ENCODE results near the gene ACO1.

ACO1 gene

DNA sequence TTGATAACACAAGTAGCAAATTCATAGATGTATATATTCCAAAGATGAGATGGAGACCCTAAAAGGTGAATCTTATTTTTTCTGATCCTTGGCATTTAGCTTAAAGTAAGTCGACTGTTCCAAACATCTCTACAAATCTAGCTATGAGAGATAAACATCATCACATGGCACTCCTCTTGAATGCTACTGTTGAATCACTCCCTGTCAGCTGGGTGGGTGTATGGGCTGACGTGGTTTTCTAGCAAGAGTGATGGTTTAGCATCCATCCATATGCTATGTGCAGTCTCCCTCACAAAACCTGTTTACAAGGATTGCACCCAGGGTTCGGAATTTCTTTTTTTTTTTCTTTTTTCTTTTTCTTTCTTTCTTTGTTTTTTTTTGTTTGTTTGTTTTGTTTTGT lies 13.8 kb downstream of the ACO1 start:
- Histone ChIP-seq H3K4me1 (no peaks in the 10 kb centered on the region), H3K4me3 (ENCODE audit: low read depth, low read length) (no peak overlapping the region), H3K27me3 (no peaks in the 10 kb centered on the region), H3K36me3 (no peaks in the 10 kb centered on the region), H3K9me3 (no peaks in the 10 kb centered on the region)
- TF ChIP-seq CTCF (IDR thresholded peaks at IDR 0.05; ENCODE audit: low read depth, low read length): no peak
- no peak for DNase-seq

DNA sequence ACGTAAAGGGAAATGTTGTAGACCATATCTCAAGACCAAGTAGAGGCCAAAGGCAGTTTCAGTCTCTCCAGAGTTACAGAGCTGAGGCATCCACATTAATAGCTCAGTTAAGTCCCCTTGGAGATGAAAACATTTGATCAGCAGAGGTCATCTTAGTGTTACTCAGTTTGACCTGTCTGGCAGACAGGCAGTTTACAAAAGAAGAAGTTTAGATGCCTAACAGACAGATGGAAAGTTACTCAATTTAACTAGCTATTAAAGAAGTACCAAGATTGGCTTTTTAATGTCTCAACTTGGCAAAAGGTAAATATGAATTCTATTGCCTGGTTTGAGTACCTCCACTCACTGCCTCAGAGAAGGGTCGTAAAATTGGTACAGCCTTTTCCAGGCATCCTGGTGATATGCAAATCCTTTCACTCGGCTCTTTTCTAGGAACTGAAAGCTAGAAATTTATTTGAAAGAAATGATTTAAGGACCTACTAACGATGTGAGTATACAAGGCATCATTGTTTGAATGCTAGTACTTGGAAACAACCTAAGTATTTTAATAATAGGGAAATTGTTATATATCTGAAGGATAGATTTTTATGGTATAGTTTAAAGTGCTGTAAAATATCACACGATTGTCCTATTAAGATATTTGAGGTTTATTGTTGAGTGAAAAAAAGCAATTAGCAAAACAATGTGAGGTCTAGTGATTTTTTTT lies 14.8 kb downstream of the ACO1 start:
- Histone ChIP-seq H3K9me3 (no peaks in the 10 kb centered on the region), H3K4me3 (ENCODE audit: low read depth, low read length) (no peak overlapping the region), H3K27me3 (no peaks in the 10 kb centered on the region), H3K36me3 (no peaks in the 10 kb centered on the region), H3K4me1 (no peaks in the 10 kb centered on the region)
- DNase-seq: no peak
- TF ChIP-seq CTCF (IDR thresholded peaks at IDR 0.05; ENCODE audit: low read depth, low read length): no peak

- Histone ChIP-seq H3K36me3 (no peaks in the 10 kb centered on the region), H3K9me3 (no peaks in the 10 kb centered on the region), H3K4me3 (ENCODE audit: low read depth, low read length) (no peak overlapping the region), H3K4me1 (no peaks in the 10 kb centered on the region), H3K27me3 (no peaks in the 10 kb centered on the region)
- TF ChIP-seq CTCF (IDR thresholded peaks at IDR 0.05; ENCODE audit: low read depth, low read length): no peak
- no peak for DNase-seq
Observed at GRCh38 chr9:32401488-32401887, 17.0 kb downstream of the ACO1 start.

DNA sequence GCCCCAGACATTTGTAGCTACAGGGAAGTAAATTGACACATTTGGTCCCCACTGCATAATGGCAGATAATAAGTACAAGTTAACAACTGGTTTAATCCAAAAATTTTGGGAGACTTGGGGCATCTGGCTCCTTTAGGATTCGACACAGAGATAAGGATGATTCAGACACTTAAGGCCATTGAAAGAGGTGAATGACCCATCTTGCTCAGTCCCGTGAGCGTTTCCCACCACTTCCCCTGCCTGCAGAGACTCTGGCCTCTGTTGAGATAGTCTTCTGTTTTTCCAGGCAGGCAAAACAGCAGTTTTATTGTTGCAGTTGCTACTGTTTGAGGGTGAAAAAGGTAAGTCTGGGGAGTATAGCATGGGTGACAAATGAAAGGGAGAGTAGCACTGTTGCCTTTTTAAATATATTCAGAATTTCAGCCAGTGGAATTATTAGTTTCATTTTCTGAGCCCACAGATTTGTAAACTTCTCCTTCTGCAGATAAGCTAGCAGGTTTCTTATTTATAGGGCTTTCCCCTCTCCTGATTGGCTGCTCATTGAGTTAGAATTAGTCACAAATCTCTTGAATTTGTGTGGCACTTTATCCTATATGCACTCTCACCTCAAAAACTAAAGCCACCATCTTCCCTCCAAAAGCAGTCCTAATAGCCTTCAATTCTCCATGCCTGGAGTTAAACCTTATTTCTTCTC lies 19.3 kb downstream of the ACO1 start:
- H3K4me3 ChIP-seq (ENCODE audit: low read depth, low read length): no peak overlapping the region
- H3K4me1 ChIP-seq: no peaks in the 10 kb centered on the region
- H3K9me3 ChIP-seq: no peaks in the 10 kb centered on the region
- H3K36me3 ChIP-seq: no peaks in the 10 kb centered on the region
- no peak for TF ChIP-seq CTCF (IDR thresholded peaks at IDR 0.05; ENCODE audit: low read depth, low read length)
- DNase-seq: no peak
- H3K27me3 ChIP-seq: no peaks in the 10 kb centered on the region

DNA sequence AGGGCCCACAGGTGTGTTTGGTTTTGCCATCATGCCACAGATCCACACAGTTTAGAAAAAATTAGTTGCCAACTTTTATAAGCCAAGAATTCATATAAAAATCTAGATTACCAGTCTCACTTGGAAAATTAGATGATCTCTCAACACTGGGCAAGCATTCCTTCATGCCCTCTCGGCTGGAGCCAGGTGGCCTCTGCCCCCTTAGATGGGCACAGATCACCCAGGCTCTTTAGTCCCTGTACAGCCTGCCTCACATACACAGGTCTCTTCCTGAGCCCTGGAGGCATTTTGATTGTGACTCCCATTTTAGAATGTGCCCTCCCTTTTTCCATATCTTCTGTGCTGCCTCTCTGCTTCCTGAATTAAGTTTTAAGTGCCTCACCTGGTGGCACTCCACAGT lies 20.0 kb downstream of the ACO1 start:
- no peak for DNase-seq
- Histone ChIP-seq H3K27me3 (no peaks in the 10 kb centered on the region), H3K4me1 (no peaks in the 10 kb centered on the region), H3K36me3 (no peaks in the 10 kb centered on the region), H3K9me3 (no peaks in the 10 kb centered on the region), H3K4me3 (ENCODE audit: low read depth, low read length) (no peak overlapping the region)
- TF ChIP-seq CTCF (IDR thresholded peaks at IDR 0.05; ENCODE audit: low read depth, low read length): no peak

DNA sequence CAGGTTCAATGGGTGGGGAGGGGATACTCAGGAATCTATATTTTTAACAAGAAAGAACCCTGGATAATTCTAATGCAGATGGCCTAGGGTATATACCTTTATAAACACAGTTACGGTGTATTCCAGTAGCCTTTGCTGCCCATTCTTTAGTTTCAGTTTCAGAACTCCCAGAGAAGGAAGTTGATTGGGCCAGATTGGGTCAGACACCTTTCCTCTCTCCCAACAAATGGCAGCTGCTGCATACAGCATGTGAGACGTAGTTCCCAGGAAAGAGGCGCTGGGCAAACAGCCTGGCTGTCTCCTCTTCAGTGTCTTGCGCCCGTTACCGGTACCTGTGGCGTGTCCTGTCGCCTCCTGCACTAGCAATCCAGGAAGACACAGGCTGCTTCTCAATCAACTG lies 20.4 kb downstream of the ACO1 start:
- no peaks in the 10 kb centered on the region for H3K36me3 ChIP-seq

More for the DNA sequence above, 20.4 kb downstream of the ACO1 start:
- Histone ChIP-seq H3K27me3 (no peaks in the 10 kb centered on the region), H3K9me3 (no peaks in the 10 kb centered on the region), H3K4me3 (ENCODE audit: low read depth, low read length) (no peak overlapping the region), H3K4me1 (no peaks in the 10 kb centered on the region)
- no peak for DNase-seq
- no peak for TF ChIP-seq CTCF (IDR thresholded peaks at IDR 0.05; ENCODE audit: low read depth, low read length)
